ENCODE measurements around the gene LRWD1. TPM values are rescaled to one million over a fixed set of nuclear protein-coding genes. Genes with fewer than 3 reads are reported as not detected.

Gene LRWD1
- polyA plus RNA-seq, 1 of the 3 experiments (the other 2 are of a cell fraction), result 53.2 TPM

GRCh38 chr7:102451371-102452054 is 13.3 kb upstream of the LRWD1 start (continued):
- TF ChIP-seq REST (IDR thresholded peaks at IDR 0.05; ENCODE audit: low read depth, low read length) (no peak), RXRA (IDR thresholded peaks at IDR 0.05; ENCODE audit: borderline replicate concordance, low read depth) (no peak), GABPA (IDR thresholded peaks at IDR 0.05; ENCODE audit: low read depth) (no peak), TCF12 (IDR thresholded peaks at IDR 0.05) (no peak), CHD2 (IDR thresholded peaks at IDR 0.05; ENCODE audit: low read length, partially characterized antibody) (peak; percentile 59), FOSL2 (IDR thresholded peaks at IDR 0.05; ENCODE audit: borderline replicate concordance, low read depth) (no peak), MAX (IDR thresholded peaks at IDR 0.05; ENCODE audit: low read depth) (no peak), ELF1 (IDR thresholded peaks at IDR 0.05) (no peak), FOXM1 (IDR thresholded peaks at IDR 0.05; ENCODE audit: low read depth) (no peak), MEF2A (IDR thresholded peaks at IDR 0.05; ENCODE audit: borderline replicate concordance, low read depth) (no peak)

- H3K4me3 ChIP-seq (ENCODE audit: low read depth in 2 of 2, low read length in 1 of 2), result no peak overlapping the region
- WGBS (ENCODE audit: low lambda C conversion rate), result 86% methylated on average over 6 of the region's 6 CpGs
- peaks cover 32% of the 10 kb centered on the region for H3F3A ChIP-seq (replicated peaks; ENCODE audit: insufficient read depth)
- no peak overlapping the region for H3K9ac ChIP-seq
- no peak overlapping the region for H3K4me2 ChIP-seq
- H2AFZ ChIP-seq (ENCODE audit: low read depth), result no peak overlapping the region
- TF ChIP-seq EP300 (IDR thresholded peaks at IDR 0.05; ENCODE audit: borderline replicate concordance in 1 of 2, low read depth in 1 of 2, low read length in 1 of 2), result no peak
- TF ChIP-seq FOSL2 (IDR thresholded peaks at IDR 0.05; ENCODE audit: borderline replicate concordance, low read depth), result no peak
- TF ChIP-seq MXI1 (IDR thresholded peaks at IDR 0.05; ENCODE audit: low read depth, low read length), result no peak
- TF ChIP-seq ZBTB33 (IDR thresholded peaks at IDR 0.05; ENCODE audit: borderline replicate concordance, low read depth), result no peak
- TF ChIP-seq USF2 (IDR thresholded peaks at IDR 0.05; ENCODE audit: borderline replicate concordance, low read depth, low read length), result no peak
- TF ChIP-seq RAD21 (IDR thresholded peaks at IDR 0.05; ENCODE audit: low read length), result no peak
- TF ChIP-seq YY1 (IDR thresholded peaks at IDR 0.05; ENCODE audit: low read depth), result no peak
- TF ChIP-seq POLR2AphosphoS5 (IDR thresholded peaks at IDR 0.05; ENCODE audit: low read depth, low read length), result no peak
- no peak for TF ChIP-seq ELF1 (IDR thresholded peaks at IDR 0.05)
- TF ChIP-seq USF1 (IDR thresholded peaks at IDR 0.05; ENCODE audit: borderline replicate concordance, low read depth), result no peak
- no peak for TF ChIP-seq TAF1 (IDR thresholded peaks at IDR 0.05; ENCODE audit: borderline replicate concordance, low read depth, low read length)
- no peak for TF ChIP-seq NRF1 (IDR thresholded peaks at IDR 0.05; ENCODE audit: low read depth, low read length)
- no peak for TF ChIP-seq FOXJ3 (CRISPR knock-in tag; IDR thresholded peaks at IDR 0.05)
- no peak for TF ChIP-seq GABPA (IDR thresholded peaks at IDR 0.05; ENCODE audit: low read depth)
- TF ChIP-seq MAX (IDR thresholded peaks at IDR 0.05; ENCODE audit: low read depth), result no peak
- TF ChIP-seq GATA2 (CRISPR knock-in tag; IDR thresholded peaks at IDR 0.05), result no peak
- no peak for TF ChIP-seq SMC3 (IDR thresholded peaks at IDR 0.05; ENCODE audit: low read depth, low read length)
- no peaks in the 10 kb centered on the region for H3K9me2 ChIP-seq
- no peaks in the 10 kb centered on the region for H3K27me3 ChIP-seq (ENCODE audit: insufficient read depth)
- H3K9me3 ChIP-seq, result no peaks in the 10 kb centered on the region
- peaks cover 8 to 19% of the 10 kb centered on the region in 2 experiments for H3K36me3 ChIP-seq (replicated peaks in 1 of 2; ENCODE audit: control insufficient read depth in 1 of 2, insufficient read depth in 2 of 2, low read length in 1 of 2)
- POLR2A ChIA-PET, result interaction anchor here (0.8 to 1.9 kb wide), 5 partner anchors 11 to 56 kb away, joined by 3 to 8 read pairs (median 4); no protein-coding TSS in a partner anchor
- H3K27ac ChIP-seq (ENCODE audit: low read depth in 2 of 2, low read length in 1 of 2), result no peak overlapping the region
- 0 out of 2 replicates have a peak, but pooled peaks cover 9% of the 10 kb centered on the region for H4K20me1 ChIP-seq (ENCODE audit: insufficient read depth)
- CTCF ChIA-PET, result interaction anchor here (0.6 to 5.5 kb wide), 10 partner anchors 11 to 173 kb away, joined by 3 to 40 read pairs (median 11); partner anchors contain the start of gene ALKBH4
- H3K79me2 ChIP-seq (ENCODE audit: insufficient read depth), result no peaks in the 10 kb centered on the region; the same call in 1 of the 2 replicates
- H3K4me1 ChIP-seq (ENCODE audit: control insufficient read depth in 1 of 2, insufficient read depth in 2 of 2, low read depth in 1 of 2, low read length in 1 of 2), result peaks cover 9 to 10% of the 10 kb centered on the region in 2 experiments; a peak in 3 of 4 replicates
- no peak for DNase-seq
Observed at GRCh38 chr7:102452451-102452850, 12.3 kb upstream of the LRWD1 start.
